GM21447 (cell line): ENCODE measurements around the gene CREB3L1.

Experiments used
- ATAC-seq: cut with Tn5 transposase; IDR thresholded peaks from one replicate; pipeline ENCODE4 v1.9.1; 2021; ENCODE audit not compliant: unreplicated experiment

CREB3L1 gene

GRCh38 chr11:46363031-46363407 is 85.6 kb downstream of the CREB3L1 start:
- ATAC-seq, result no peak

GRCh38 chr11:46363455-46364005 is 86.1 kb downstream of the CREB3L1 start:
- no peak for ATAC-seq

- no peak for ATAC-seq
Measured at GRCh38 chr11:46364056-46364455, 86.6 kb downstream of the CREB3L1 start.

GRCh38 chr11:46364791-46365190 is 87.3 kb downstream of the CREB3L1 start:
- ATAC-seq, result no peak

- ATAC-seq, result no peak
Measured at GRCh38 chr11:46366260-46366659, 88.8 kb downstream of the CREB3L1 start.

- ATAC-seq, result no peak
Measured at GRCh38 chr11:46366661-46367161, 89.2 kb downstream of the CREB3L1 start.

GRCh38 chr11:46367244-46367915 is 89.9 kb downstream of the CREB3L1 start:
- peak; percentile 52 for ATAC-seq

- no peak for ATAC-seq
Measured at GRCh38 chr11:46367916-46368267, 90.4 kb downstream of the CREB3L1 start.

GRCh38 chr11:46369458-46370152 is 92.1 kb downstream of the CREB3L1 start:
- no peak for ATAC-seq

GRCh38 chr11:46370253-46370652 is 92.8 kb downstream of the CREB3L1 start:
- no peak for ATAC-seq
